ENCODE results near the gene CES5A.

- TF ChIP-seq CTCF (IDR thresholded peaks at IDR 0.05; ENCODE audit: borderline replicate concordance, extremely low read depth, low read length, poor library complexity, severe bottlenecking) (no peak), EZH2 (IDR thresholded peaks at IDR 0.05; ENCODE audit: borderline replicate concordance, low read depth, low read length, severe bottlenecking) (no peak)
Observed at GRCh38 chr16:55824473-55825000, 50.6 kb downstream of the CES5A start.

Measured in DND-41 (cell line).